HG02870 (cell line): Measurements from ENCODE around the gene TLE6.
"Not testable (repeated sequence)": the region's sequence is repeated elsewhere in the genome, so short reads cannot be mapped to it uniquely, and the experiment has no call there.

ENCODE experiments used
- ATAC-seq: cut with Tn5 transposase; IDR thresholded peaks from one replicate; pipeline ENCODE4 v1.9.1; 2021; ENCODE audit warnings: mild to moderate bottlenecking, moderate library complexity; ENCODE audit not compliant: unreplicated experiment

TLE6 gene

DNA sequence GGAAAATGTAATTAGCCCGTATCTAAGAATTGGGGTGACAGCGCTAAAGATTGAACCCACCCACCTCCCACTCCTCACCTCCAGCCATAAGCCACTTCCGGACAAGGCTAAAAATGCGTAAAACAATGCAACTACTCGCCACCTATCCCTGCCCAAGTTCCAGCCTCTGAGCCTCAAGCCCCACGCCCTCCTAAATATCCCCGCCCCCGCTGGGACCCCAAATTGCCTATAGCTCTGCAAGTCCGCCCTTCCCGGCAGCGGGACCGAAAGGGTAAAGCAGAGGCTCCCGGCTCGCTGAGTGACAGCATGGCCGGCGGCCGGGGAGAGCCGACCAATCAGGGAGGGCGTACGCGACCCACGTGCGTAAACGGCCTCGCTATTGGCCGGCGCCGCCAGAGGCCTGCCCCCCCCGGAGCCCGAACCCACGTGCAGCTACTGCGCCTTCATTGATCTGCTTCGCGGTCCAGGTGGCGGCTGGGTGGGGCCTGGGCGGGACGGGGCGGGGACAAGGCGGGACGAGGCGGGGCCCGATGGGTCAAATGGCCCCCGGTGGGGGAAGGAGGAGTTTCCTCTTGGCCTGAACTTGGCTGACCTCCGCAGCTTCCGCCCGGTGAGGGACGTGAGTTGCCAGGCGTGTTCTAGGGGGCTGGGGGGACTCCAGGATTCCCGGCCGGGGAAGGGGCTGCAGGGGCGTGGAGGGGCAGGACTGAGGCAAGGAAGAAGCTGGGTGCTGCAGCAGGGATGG is at the start of gene TLE6:
Gene TLE6 (plus strand): TSS at position 564 of the 745 bp plus-strand sequence. CDS start 670 bp downstream, outside the sequence.
- ATAC-seq: peak; percentile 85

DNA sequence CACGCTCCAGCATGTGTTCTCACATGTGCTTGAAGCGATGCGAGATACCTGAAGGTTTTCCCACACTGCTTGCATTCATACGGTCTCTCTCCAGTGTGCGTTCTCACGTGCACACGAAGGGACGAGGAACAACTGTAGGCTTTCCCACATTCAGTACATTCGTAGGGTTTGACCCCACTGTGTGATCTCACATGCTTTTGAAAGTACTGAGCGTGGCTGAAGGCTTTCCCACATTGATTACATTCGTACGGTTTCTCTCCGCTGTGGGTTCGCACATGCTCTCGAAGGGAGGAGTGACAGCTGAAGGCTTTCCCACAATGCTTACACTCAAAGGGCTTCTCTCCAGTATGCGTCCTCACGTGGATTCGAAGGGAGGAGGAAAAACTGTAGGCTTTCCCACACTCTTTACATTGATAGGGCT is 43.9 kb upstream of the TLE6 start:
- ATAC-seq: no peak

- not testable (repeated sequence) for ATAC-seq
Measured at GRCh38 chr19:2935863-2936262, 41.5 kb upstream of the TLE6 start.

- ATAC-seq: no peak
Measured at GRCh38 chr19:2942928-2943640, 34.3 kb upstream of the TLE6 start.

GRCh38 chr19:2944403-2944774 is 33.0 kb upstream of the TLE6 start:
- ATAC-seq: no peak

GRCh38 chr19:2944775-2945574 is 32.4 kb upstream of the TLE6 start, which contains the start of gene ZNF77:
Gene ZNF77, minus strand, starts transcription at chr19:2944971. Its CDS starts 131 bp downstream, at chr19:2944840.
- ATAC-seq: peak; percentile 96

GRCh38 chr19:2945575-2946184 is 31.7 kb upstream of the TLE6 start:
- no peak for ATAC-seq

- no peak for ATAC-seq
Measured at GRCh38 chr19:2949939-2950285, 27.5 kb upstream of the TLE6 start.

DNA sequence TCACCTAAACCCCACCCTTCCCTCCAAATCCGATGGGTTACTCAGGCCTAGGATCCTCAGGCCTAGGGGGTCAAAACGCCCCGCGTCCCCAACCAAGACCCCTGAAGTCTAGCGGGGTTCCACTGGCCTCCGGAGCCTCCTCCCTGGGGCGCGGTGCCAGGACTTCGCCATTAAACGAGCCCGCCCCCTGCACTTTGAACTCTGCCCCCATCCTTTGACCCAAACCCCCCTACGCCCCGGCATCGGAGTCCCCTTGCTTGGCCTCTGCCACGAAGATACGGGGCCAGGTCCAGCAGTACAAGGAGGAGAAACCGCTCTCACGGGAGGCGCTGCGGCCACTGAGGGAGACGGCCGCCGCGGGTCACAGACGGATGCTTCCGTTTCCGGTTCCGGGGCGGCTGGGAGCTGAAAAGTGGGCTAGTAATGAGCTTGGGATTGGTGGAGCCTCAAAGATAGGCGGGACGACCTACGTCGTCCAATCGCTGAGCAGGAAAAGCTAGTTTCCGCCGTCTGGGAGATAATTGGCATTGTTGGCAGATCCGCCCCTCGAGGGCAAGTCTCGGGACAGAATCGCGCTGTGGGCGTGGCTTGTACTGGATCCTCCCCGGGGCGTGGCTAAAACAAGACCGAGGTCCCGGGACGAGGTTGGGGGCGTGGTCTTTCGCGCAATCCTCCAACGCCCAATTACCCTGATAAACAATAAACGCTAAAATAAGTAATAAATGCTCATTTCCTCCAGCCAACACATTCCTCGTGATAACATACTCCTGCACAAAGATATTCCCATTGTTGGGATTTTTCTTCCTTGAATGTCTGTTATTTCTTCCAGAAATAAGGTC is 26.9 kb upstream of the TLE6 start:
- peak; percentile 91 for ATAC-seq

- no peak for ATAC-seq
Measured at GRCh38 chr19:2952953-2953481, 24.3 kb upstream of the TLE6 start.

GRCh38 chr19:2957160-2957559 is 20.2 kb upstream of the TLE6 start:
- ATAC-seq: no peak

GRCh38 chr19:2960120-2960519 is 17.2 kb upstream of the TLE6 start:
- ATAC-seq: no peak

GRCh38 chr19:2962018-2962670 is 15.2 kb upstream of the TLE6 start:
- no peak for ATAC-seq

GRCh38 chr19:2963122-2963521 is 14.2 kb upstream of the TLE6 start:
- ATAC-seq: no peak

DNA sequence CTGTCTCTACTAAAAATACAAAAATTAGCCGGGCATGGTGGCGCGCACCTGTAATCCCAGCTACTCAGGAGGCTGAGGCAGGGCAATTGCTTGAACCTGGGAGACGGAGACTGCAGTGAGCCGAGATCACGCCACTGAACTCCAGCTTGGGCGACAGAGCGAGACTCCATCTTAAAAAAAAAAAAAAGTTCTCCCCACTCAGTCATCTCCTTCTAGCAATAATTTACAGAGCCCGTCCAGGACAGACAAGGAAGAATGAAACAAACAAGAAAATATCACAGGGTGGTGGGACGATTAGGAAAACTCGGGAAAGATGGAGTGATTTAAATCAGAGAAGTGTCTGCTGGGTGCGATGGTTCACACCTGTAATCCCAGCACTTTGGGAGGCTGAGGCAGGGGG is 13.7 kb upstream of the TLE6 start:
- not testable (repeated sequence) for ATAC-seq

GRCh38 chr19:2964874-2965273 is 12.5 kb upstream of the TLE6 start:
- no peak for ATAC-seq

GRCh38 chr19:2967972-2968371 is 9.4 kb upstream of the TLE6 start:
- no peak for ATAC-seq

- ATAC-seq: no peak
Measured at GRCh38 chr19:2969104-2969504, 8.3 kb upstream of the TLE6 start.

DNA sequence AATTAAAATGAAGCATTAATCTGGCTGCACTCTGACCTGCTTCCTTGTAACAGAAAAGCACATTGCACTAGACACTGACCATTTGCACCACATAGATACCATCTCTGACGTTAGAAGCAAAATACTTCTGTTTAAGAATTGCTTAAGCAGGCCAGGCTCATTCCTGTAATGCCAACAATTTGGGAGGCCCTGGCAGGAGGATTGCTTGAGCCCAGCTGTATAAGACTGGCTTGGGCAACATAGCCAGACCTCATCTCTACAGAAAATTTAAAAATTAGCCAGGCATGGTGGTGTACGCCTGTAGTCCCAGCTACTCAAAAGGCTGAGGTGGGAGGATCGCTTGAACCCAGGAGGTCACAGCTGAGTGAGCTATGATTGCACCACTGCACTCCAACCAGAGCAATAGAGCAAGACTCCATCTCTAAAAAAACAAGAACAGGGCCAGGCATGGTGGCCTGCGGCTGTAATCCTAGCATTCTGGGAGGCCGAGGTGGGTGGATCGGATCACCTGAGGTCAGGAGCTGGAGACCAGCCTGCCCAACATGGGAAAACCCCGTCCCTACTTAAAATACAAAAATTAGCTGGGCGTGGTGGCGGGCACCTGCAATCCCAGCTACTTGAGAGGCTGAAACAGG is 7.0 kb upstream of the TLE6 start:
- ATAC-seq: no peak
